ENCODE data around the gene CYREN.

DNA sequence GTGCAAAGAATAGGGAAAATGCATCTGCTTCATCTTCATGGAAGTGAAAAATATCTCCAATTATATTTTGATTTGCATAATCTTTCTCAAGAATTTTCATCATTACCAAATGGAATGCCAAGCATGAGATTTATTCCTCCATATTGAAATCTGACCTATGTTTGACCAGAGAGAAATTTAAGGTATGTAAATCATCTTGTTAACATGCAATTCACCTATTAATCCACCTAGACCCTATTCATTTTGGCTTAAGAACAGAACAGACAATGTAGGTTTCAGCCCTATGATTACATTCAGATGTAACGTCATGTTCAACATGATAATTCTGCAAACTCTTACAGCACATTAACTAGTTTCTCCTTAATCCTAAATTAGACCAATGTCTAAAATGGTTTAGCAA lies 53.4 kb downstream of the CYREN start:
- TF ChIP-seq, protein P1, sequence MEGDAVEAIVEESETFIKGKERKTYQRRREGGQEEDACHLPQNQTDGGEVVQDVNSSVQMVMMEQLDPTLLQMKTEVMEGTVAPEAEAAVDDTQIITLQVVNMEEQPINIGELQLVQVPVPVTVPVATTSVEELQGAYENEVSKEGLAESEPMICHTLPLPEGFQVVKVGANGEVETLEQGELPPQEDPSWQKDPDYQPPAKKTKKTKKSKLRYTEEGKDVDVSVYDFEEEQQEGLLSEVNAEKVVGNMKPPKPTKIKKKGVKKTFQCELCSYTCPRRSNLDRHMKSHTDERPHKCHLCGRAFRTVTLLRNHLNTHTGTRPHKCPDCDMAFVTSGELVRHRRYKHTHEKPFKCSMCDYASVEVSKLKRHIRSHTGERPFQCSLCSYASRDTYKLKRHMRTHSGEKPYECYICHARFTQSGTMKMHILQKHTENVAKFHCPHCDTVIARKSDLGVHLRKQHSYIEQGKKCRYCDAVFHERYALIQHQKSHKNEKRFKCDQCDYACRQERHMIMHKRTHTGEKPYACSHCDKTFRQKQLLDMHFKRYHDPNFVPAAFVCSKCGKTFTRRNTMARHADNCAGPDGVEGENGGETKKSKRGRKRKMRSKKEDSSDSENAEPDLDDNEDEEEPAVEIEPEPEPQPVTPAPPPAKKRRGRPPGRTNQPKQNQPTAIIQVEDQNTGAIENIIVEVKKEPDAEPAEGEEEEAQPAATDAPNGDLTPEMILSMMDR (IDR thresholded peaks at IDR 0.05) = no peak
- TF ChIP-seq POLR2A (IDR thresholded peaks at IDR 0.05) (no peak), POLR2AphosphoS5 (IDR thresholded peaks at IDR 0.05) (no peak)

Measured in sigmoid colon (tissue), 4 donors.